HG02885 (cell line): ENCODE results near the gene RANBP17.
"Not testable (repeated sequence)": the region's sequence is repeated elsewhere in the genome, so short reads cannot be mapped to it uniquely, and the experiment has no call there.

ENCODE experiments used
- ATAC-seq: cut with Tn5 transposase; IDR thresholded peaks from one replicate; pipeline ENCODE4 v1.9.1; 2021; ENCODE audit warnings: mild to moderate bottlenecking; ENCODE audit not compliant: unreplicated experiment, poor library complexity

Gene RANBP17

DNA sequence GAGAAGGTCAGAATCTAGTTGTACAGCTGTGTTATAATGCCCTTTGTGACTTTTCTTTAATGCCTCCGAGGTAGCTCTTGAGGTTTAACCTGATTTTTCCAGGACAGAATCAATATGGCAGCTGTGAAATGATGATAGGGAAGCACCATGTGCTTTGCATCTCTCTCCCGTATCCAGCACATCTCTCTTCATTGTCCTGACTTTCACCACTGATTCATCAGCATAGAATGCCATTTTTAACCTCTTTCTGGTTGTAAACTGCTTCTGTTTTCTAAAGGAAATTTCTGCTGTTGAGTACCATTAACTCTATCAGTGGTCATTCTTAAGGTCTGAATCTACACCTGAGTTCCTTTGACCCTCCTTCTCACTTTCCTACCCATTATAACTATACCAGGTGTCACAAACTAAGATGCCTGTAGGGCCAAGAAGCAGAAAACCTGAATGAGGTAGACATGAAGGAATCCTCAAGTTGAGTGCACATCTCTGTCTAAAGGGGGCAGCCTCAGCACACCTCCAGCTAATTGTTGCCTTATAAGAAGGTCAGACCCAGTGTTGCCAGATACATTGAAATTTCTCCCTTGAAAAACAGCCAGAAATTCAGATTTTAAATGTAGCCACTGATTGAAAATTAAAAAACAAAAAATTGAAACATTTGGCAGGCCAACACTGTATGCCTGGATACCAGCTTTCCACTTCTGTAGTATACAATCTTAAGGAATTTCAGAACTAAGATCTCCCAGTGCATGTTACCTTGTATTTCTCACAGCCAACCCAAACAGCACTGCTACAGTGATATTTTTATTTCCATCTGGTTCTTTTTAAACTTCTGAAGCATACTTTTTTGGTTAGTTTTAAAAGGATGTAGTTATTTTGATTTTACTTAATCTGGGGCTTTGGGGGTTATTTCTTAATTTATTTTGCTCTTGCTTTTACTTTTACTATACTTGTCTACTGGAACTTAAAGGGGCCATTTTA, 411.5 kb downstream of the RANBP17 start:
- ATAC-seq, result peak; percentile 50

DNA sequence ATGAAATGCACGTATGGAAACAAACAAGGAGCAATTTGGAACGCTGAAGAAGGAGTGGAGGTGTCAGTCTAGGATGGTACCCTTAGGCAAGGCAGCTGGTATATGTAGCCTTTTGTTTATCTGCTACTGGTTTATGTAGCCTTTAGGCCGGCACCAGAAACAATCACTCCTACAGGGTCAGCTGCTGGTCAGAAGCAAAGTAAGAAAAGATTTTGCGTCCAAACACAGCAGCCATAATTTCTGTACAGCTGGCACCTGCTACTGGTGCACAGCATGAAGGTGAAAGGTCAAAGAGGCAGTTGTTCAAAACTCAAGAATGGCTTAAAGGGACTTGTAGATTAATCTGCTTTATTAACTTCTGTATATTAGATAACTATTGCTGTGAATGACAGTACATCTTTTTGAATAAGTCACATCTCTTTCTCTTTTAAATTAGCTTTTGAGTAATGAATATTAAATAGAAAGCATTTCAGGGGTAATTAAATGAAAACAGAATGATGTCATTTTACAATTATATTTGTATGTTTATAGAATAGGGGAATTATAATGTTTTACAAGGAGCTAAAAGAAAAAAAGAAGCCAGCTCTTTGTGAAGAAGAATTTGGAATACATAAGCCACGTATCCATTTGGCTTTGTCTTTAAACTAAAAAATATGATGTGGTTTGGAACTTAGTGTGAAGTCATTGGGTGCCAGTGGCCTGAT, 414.2 kb downstream of the RANBP17 start:
- ATAC-seq, result no peak

DNA sequence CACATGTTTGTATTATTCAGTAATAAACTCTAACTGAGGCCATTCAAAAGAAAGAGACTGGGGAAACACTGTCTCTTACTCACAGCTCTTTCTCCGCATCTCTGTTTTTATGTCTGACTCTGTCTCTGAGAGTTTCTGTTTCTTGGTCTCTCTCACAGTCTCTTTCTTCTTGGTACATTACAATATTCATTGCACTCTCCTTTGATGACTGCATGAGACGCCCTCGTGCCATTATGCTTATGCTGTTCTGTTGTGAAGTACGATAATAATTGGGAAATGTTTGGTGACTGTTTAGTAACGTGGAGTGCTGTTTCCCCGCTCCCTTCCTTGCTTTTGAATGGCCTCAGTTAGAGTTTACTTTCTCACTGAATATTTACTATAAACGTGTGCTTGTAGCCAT, 421.9 kb downstream of the RANBP17 start:
- no peak for ATAC-seq

DNA sequence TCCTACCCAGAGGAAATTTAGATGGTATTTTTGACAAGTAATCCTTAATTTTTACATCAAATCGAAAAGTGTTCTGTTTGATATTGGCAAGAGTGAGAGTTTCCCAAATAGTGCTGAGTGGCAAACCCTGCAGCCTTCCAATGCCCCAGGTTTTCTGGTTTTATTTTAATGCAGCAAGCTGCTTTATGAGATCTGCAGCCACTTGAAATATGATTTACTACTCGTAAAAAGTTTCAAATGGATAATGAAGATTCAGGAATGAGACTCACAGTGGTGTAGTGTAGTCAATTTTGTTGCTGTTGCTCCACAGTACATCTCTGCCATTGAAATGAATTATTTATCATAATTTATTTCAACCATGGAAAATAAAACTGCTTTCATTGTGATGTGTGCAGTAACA, 423.6 kb downstream of the RANBP17 start:
- ATAC-seq, result no peak

DNA sequence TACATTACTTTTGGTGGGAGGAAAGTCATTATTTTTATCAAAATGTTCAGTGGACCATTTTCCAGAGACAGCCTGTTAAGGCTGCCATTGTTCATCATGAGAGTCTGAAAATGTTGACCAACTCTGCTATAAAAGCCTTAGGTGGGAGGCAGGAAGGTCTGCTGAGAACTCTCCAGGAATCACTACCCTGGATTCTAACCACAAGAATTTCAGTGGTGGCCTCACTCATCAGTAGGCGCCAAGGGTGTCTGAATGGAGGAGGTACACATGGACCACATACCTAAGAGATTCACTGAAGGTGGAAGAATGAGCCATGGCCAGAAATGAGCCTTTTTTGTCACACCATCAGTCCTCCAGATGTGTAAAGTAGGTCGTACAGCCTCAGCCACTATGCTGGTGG, 426.2 kb downstream of the RANBP17 start:
- ATAC-seq, result no peak

DNA sequence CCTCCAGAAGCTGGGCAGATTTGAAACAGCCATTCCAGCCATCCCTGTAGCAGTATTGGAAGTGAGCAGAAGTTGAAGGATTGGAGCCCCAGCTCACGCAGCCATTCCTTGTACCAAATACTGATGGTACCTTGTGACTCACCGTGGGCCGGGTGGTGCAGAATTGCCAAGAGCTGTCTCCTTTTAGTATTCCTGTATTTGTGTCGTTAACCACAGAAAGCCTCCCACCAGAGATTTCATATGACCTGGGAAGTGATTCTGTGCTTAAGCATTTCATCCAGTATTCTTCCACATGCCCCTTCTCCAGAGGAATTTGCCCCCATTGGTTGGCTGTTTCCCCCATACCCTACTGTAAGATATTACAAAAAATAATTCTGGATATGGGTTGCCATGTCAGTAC, 429.6 kb downstream of the RANBP17 start:
- ATAC-seq, result no peak

DNA sequence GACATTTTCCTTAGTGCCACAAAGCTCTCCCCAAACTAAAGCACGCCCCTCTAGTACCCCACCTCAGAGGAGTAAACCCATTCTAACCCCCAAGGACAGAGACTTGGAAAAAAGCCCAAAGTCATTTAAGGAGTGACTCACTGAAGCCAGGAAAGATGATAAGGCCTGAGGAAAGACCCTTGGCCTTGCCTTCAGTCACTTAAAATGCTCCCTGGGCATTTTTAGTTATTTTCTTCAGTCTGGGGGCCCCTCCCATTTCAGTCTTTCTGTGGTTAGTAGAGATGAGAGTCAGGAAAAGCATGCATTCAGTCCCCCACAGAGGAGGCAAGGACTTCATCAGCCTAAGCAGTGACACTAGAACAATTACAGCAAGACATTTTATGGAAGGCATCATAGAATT, 433.5 kb downstream of the RANBP17 start:
- no peak for ATAC-seq

DNA sequence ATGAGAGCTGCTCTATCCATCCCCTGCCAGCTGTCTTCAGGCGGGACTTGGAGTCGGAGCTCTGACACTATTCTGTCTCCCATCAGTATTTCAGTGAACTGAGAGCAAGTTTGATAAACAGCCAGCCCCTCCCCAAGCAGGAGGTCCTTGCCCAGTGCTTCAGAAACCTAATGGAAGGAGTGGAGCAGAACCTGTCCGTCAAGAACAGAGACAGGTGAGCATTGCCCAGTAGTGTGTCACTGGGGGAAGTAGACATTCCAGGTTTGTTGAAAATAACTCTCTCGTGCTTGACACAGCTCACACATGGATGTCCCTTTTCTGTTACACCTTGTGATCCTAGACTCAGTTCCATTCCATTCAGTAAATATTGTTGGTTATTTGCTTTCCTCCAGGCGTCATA, 434.0 kb downstream of the RANBP17 start:
- no peak for ATAC-seq

DNA sequence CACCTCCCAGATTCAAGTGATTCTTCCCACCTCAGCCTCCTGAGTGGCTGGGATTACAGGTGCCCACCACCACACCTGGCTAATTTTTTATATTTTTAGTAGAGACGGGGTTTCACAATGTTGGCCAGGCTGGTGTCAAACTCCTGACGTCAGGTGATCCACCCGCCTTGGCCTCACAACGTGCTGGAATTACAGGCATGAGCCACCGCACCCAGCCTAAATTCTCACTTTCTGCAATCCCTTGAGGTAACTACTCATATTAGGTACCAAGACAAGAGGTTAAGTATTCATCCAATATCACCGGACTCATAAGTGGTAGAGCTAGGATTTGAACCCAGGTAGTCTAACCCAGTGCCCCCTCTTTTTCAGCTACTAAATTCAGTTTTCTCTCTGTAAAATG, 436.1 kb downstream of the RANBP17 start:
- ATAC-seq, result not testable (repeated sequence)

DNA sequence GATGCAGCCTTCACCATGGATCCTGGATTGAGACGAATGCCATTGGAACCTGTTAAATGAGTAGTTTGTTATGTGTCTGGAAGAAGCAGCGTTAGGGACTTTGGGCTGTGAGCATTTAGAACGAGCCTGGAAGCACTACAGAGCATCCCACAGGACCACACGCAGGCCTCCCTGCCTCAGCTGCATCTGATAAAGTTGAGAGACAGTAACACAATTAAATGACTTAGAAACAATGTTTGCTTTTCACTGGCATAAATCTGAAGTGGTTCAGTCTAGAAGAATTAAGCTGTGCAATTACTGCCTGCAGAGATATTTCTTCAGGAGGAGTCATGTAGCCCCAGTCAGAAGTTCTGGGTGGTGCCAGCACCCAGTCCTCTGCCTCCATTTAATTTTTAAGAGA, 437.4 kb downstream of the RANBP17 start:
- no peak for ATAC-seq

DNA sequence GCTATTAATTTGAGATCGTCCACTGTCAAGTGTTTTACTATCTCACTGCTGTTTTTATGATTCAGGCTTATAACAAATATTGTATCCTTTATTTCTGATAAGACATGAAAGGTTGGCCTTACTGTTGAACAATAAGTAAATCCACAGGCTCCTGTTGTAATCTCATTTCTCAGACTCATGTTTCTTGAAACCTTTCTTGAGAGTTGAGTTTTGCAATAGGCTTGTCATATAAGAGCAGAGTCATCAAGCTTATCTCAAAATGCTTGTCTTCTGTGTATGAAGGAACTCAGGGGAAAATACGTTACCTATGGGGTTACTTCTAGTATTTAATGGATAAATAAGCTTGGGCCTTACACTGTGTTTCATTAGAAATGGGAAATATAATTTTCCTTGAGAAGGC, 438.0 kb downstream of the RANBP17 start:
- no peak for ATAC-seq

DNA sequence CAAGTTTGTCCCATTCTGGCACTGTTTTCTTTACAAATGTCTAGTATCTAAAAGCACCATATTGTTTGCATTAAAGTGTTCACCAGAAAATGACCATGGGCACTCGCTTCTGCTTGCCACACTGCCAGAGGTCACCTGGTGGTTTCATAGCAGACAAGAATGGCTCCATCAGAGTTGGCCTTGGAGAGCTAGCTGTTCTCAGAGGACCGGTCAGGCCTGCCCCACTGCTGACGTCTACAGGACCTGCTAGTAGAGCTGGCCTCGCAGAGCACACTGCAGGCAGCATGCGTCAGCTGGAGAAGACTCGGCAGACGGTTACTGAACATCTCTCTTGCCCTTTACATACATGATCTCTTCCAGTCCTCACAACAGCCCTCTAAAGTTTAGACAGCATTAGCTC, 438.5 kb downstream of the RANBP17 start:
- no peak for ATAC-seq

DNA sequence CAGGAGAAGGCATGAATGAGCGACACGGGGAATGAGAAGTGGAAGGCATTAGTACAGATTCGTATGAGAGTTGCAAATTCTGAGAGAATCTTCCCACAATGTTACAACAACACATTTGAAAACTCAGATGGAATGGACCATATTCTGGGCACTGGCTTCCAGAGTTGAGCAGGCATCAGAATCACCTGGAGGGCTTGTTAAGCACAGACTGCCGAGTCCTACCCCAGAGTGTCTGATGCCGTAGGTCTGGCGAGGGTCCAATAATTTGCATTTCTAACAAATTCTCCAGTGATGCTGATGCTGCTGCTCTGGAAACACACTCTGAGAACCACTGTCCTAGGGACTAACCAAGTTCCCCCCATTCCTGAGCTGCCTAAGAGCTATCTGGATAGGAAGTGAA, 444.3 kb downstream of the RANBP17 start:
- no peak for ATAC-seq

DNA sequence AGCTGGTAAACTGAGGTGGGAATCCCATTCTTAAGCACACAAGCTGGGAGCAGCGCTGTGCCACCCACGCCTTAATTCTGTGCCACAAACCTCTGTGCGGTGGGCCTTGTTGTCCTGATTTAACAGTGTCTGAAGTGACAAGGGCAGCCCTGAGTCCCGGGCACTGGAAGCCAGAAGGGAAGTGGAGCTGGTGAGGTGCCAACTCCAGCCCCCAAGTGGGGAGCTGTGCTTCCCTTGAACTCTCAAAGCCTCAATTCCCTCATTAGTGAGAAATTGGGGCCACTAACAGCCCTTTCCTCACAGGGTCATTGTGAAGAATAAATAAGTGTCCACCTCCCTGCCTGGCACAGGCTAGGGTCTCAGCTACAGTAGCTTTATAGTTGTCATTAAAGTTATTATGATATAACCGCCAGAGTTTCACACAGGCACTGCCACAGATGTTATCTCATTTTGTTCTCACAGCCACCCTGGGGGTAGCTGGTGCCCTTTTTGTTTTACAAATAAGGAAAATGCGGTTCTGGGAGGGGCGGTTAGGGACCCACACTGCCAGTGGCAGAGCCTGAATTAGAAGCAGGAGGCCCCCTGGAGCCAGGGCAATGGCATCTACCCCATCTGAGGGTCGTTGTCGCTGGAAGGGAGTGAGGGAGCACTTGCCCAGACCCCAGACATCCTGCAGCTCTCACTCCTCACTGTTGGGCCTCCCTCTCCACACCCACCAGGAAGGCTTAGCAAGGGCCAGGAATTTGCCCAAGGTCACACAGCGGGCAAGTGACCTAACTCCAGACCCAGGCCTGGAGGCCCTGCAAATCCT, 445.2 kb downstream of the RANBP17 start:
- no peak for ATAC-seq

DNA sequence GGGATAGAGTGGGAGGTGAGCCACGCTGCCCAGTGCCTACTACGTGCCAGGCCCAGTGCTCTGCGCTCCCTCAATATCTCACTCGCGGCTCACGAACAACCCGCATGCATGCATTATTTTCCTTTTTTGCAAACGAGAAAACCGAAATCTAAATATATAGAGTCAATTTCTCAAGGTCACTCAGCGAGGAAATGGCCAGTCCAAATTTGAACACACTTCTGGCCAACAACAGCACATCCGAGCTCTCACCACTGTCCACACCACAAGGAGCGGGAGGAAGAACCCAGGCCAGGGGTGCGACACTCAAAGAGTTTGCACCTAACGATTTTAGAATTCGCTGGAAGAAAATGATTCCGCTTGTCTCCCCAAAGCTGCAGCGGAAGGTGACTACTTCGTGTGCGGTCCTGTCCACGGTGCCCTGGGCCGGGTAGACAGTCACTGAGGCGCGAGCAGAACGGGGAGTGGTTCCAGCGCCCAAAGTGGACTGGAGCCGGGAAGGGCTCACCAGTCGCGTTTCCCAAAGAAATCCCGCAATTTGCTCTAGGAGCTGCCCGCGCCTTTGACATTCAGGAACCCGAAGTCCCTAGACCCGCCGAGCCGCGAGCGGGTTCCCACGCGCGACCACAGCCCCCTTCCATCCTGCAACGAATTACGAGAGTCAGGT, 446.1 kb downstream of the RANBP17 start:
- ATAC-seq, result no peak

DNA sequence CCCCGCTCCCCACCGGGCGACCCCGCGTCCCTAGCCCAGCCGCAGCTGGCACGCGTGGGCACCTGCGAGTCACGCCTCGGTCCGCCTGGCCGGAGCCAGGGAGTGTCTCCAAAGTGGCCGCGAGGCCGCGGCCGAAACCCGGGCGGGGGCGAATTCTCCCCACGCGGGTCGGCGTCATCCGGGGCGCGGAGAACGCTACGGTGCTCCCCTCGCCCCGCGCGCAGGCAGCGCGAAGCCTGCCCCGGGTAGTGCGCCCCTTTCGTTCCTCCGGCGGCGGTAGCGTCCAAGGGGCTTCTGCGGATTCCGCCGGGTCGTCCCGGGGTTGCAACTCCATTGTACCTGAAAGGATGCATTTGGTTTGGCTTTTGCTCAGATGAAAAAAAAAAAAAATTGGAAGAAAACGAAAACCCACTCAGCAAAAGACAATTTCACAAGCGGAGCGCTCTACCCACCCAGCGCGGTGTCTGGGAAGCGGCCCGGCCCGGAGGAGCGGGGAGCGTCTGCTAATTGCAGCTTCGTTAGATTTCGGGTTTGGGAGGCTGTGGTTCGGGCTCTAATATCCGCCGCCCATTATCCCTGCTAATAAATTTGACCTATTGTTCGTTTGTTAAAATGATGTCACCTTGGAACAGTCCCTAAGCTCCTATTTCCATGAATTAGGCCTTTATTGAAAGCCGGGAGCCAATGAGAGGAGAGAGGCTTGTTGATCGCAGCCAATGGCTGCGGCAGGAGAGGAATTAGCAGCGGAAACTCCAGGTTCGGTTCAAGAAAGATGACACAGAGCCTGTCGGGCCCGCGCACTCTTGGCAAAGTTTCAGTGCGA, 446.8 kb downstream of the RANBP17 start, which contains the start of gene TLX3:
TSS of gene TLX3 (plus strand) at position 796 of the 823 bp plus-strand sequence. CDS start 118 bp downstream, outside the sequence.
- ATAC-seq, result no peak

DNA sequence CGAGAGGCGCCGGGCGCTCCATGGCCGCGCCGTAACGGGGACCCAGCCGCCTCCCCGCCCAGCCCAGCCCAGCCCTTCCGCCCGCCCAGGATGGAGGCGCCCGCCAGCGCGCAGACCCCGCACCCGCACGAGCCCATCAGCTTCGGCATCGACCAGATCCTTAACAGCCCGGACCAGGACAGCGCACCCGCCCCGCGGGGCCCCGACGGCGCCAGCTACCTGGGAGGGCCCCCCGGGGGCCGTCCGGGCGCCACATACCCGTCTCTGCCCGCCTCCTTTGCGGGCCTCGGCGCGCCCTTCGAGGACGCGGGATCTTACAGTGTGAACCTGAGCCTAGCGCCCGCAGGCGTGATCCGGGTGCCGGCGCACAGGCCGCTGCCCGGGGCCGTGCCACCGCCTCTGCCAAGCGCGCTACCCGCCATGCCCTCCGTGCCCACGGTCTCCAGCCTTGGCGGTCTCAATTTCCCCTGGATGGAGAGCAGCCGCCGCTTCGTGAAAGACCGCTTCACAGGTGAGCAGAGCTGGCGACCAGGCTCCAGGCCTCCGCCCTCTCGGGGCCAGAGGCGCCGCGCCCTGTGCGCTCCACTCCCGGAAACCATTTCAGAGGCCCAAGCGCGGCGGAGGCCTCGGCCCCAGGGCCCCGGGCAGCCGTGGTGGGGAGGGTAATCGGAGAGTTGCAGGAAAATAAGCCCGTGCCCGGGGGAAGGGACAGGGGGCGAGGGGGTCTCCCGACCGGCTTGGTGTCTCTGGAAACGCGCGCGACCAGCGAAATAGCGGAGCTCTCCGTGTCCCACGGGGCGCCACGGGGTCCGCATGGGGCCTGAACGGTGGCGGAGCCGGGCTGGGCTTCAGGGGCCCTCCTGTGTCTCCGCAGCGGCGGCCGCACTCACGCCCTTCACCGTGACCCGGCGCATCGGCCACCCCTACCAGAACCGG, 447.7 kb downstream of the RANBP17 start:
- ATAC-seq, result no peak

DNA sequence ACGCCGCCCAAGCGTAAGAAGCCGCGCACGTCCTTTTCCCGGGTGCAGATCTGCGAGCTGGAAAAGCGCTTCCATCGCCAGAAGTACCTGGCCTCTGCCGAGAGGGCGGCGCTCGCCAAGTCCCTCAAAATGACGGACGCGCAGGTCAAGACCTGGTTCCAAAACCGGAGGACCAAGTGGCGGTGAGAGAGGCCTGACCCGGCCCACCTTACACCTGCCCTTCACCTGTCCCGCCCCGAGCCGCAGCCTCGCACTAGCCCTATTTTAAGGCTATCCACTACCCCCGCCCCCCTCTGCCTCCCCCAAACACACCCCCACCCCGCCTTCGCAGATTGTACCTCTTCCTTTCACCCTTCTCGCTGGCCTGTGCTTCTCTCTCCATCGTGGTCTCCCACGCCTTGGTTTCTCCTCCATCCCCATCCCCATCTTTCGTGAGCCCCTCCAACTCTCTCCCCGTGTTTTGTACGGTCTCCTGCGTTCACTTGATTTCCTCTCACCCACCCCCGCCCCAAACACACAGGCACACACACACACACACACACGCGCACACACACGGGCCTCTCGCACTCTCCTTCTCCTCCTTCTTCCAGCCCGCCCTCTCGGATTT, 448.5 kb downstream of the RANBP17 start:
- no peak for ATAC-seq
